CD4-positive, alpha-beta T cell (primary cell): ENCODE data around the gene BEND7. TPM values are rescaled to one million over a fixed set of nuclear protein-coding genes. Genes with fewer than 3 reads are reported as not detected.

Experiments
- ATAC-seq: fragments of 200-7000 bp; cut with Tn5 transposase; one replicate; pipeline ENCODE4 v1.10.0; 2022; ENCODE audit warnings: mild to moderate bottlenecking; ENCODE audit not compliant: poor library complexity
- CTCF ChIA-PET: fragments of 350-600 bp; sonication (Branson Sonifier 250); formaldehyde crosslinking; loops from one replicate; lab custom pipeline; 2021; ENCODE audit warnings: antibody characterized with exemption, inconsistent platforms; lab: Charles Lee
- POLR2A ChIA-PET: fragments of 350-600 bp; sonication (Branson Sonifier 250); formaldehyde crosslinking; loops from one replicate; lab custom pipeline; 2021; ENCODE audit warnings: antibody characterized with exemption, inconsistent platforms; lab: Charles Lee
- DNase-seq, 14 experiments: peaks; one replicate each; pipeline ENCODE4 v3.0.0-alpha.2; 2013 to 2020; ENCODE audit warnings: mixed read lengths in 2 of 14
- H3K27ac ChIP-seq, 2 donors: one replicate each; pipeline versions ENCODE4 v1.5.1 to v1.7.0; 2013; ENCODE audit warnings: low read length in 2 of 2, low read depth in 1 of 2, mild to moderate bottlenecking in 1 of 2
- H3K27me3 ChIP-seq, 2 experiments: 1 replicate in 1 of 2; 2 replicates in 1 of 2; pipeline versions ENCODE4 v1.6.1 to v1.7.0; 2013; ENCODE audit warnings: low read length in 2 of 2, control low read depth in 1 of 2, mild to moderate bottlenecking in 1 of 2, moderate library complexity in 1 of 2; ENCODE audit not compliant: insufficient read depth in 2 of 2, control insufficient read depth in 1 of 2
- H3K36me3 ChIP-seq: one replicate; pipeline ENCODE4 v1.6.1; 2013; ENCODE audit warnings: low read length, control low read depth; ENCODE audit not compliant: insufficient read depth
- H3K4me1 ChIP-seq: one replicate; pipeline ENCODE4 v1.6.1; 2013; ENCODE audit warnings: low read length, control low read depth; ENCODE audit not compliant: insufficient read depth
- H3K4me3 ChIP-seq: one replicate; pipeline ENCODE4 v1.5.1; 2013; ENCODE audit warnings: mild to moderate bottlenecking, low read length, moderate library complexity
- H3K9me3 ChIP-seq, 2 experiments: 1 replicate in 1 of 2; 2 replicates in 1 of 2; pipeline versions ENCODE4 v1.6.1 to v1.7.0; 2013; ENCODE audit warnings: low read length in 2 of 2, mild to moderate bottlenecking in 2 of 2, control low read depth in 1 of 2, moderate library complexity in 1 of 2; ENCODE audit not compliant: control insufficient read depth in 1 of 2, insufficient read depth in 1 of 2
- H3K27ac Mint-ChIP-seq: one replicate; pipeline ENCODE4 v1.8.0; 2020; ENCODE audit warnings: mixed read lengths
- H3K27me3 Mint-ChIP-seq: one replicate; pipeline ENCODE4 v1.8.0; 2021; ENCODE audit warnings: mixed read lengths
- H3K36me3 Mint-ChIP-seq: one replicate; pipeline ENCODE4 v1.8.0; 2021; ENCODE audit warnings: low read depth, mixed read lengths
- H3K4me1 Mint-ChIP-seq: one replicate; pipeline ENCODE4 v1.8.0; 2021; ENCODE audit warnings: low read depth, mixed read lengths
- H3K4me3 Mint-ChIP-seq: one replicate; pipeline ENCODE4 v1.8.0; 2020; ENCODE audit warnings: mild to moderate bottlenecking, mixed read lengths
- H3K9me3 Mint-ChIP-seq: one replicate; pipeline ENCODE4 v1.8.0; 2020; ENCODE audit warnings: mixed read lengths
- CTCF ChIP-seq: fragments of 200-600 bp; IDR thresholded peaks from one replicate; pipeline ENCODE4 v1.8.0; 2022; ENCODE audit warnings: antibody characterized with exemption, mild to moderate bottlenecking
- intact Hi-C, 2 experiments: fragments of 100-400 bp; cut with DNase I in 1 of 2; cut with micrococcal nuclease in 1 of 2; formaldehyde crosslinking; loops; one replicate each; pipeline versions ENCODE4 v1.15.1 to v1.9.0; 2023 to 2025; cut with DNase I, micrococcal nuclease
- total RNA-seq, 174 experiments: library from RNA in 2 of 174; stranded (reverse) in 2 of 174; gene quantifications; one replicate each; pipeline ENCODE4 v1.2.3 and lab custom pipeline; 2021 to 2026

The BEND7 gene
- total RNA-seq, 2 experiments from 2014 or later = not detected

DNA sequence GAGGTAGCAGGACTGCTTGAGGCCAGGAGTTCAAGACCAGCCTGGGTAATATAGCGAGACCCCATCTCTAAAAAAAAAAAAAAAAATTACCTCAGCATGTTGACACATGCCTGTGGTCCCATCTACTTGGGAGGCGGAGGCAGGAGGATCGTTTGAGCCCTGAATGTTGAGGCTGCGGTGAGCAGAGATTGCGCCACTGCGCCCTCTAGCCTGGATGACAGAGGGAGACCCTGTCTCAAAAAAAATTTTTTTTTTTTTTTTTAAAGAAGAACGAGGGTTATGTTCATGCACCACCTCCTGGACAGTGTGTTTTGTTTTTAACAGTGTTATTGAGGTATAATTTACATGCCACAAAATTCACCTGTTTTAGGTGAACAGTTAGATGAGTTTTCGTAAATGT lies 129.6 kb downstream of the BEND7 start:
- DNase-seq = no peak
- CTCF ChIA-PET = no interaction called here
- TF ChIP-seq CTCF = no peak

GRCh38 chr10:13397052-13397451 lies 131.8 kb downstream of the BEND7 start:
- H3K36me3 ChIP-seq = no peaks in the 10 kb centered on the region
- H3K27me3 ChIP-seq = peaks cover 0 to 5% of the 10 kb centered on the region in 2 experiments
- H3K4me1 Mint-ChIP-seq = no peaks in the 10 kb centered on the region
- no peak overlapping the region for H3K27ac ChIP-seq
- H3K4me3 Mint-ChIP-seq = no peak overlapping the region
- no peaks in the 10 kb centered on the region for H3K36me3 Mint-ChIP-seq
- ATAC-seq (no peak), DNase-seq (no peak)
- ChIA-PET POLR2A (no interaction called here), CTCF (interaction anchor here (1.2 kb wide), 1 partner anchor 10 kb away, joined by 3 read pairs; no protein-coding TSS in a partner anchor)
- H3K27ac Mint-ChIP-seq = no peak overlapping the region
- intact Hi-C loops = no loop called here
- H3K4me1 ChIP-seq = no peaks in the 10 kb centered on the region
- no peak overlapping the region for H3K4me3 ChIP-seq
- peaks cover 31% of the 10 kb centered on the region for H3K27me3 Mint-ChIP-seq
- H3K9me3 Mint-ChIP-seq = peaks cover 2% of the 10 kb centered on the region
- H3K9me3 ChIP-seq = no peaks in the 10 kb centered on the region
- TF ChIP-seq CTCF = no peak

More for the DNA sequence above, 129.6 kb downstream of the BEND7 start:
- Mint-ChIP-seq H3K36me3 (no peaks in the 10 kb centered on the region), H3K4me3 (no peak overlapping the region), H3K27me3 (peaks cover 24% of the 10 kb centered on the region), H3K27ac (no peak overlapping the region), H3K9me3 (peaks cover 2% of the 10 kb centered on the region), H3K4me1 (no peaks in the 10 kb centered on the region)
- intact Hi-C loops = no loop called here
- H3K36me3 ChIP-seq = no peaks in the 10 kb centered on the region
- no peak overlapping the region for H3K27ac ChIP-seq
- H3K9me3 ChIP-seq = no peaks in the 10 kb centered on the region
- no peak overlapping the region for H3K4me3 ChIP-seq
- H3K4me1 ChIP-seq = no peaks in the 10 kb centered on the region
- POLR2A ChIA-PET = no interaction called here
- H3K27me3 ChIP-seq = no peaks in the 10 kb centered on the region
- ATAC-seq = no peak

GRCh38 chr10:13396369-13396768 lies 132.4 kb downstream of the BEND7 start:
- POLR2A ChIA-PET = no interaction called here

More at GRCh38 chr10:13396369-13396768, 132.4 kb downstream of the BEND7 start:
- Mint-ChIP-seq H3K27me3 (peaks cover 35% of the 10 kb centered on the region), H3K36me3 (no peaks in the 10 kb centered on the region), H3K4me3 (no peak overlapping the region), H3K4me1 (no peaks in the 10 kb centered on the region), H3K27ac (no peak overlapping the region), H3K9me3 (peaks cover 2% of the 10 kb centered on the region)
- Histone ChIP-seq H3K27me3 (peaks cover 0 to 5% of the 10 kb centered on the region in 2 experiments), H3K9me3 (no peaks in the 10 kb centered on the region), H3K4me1 (no peaks in the 10 kb centered on the region), H3K36me3 (no peaks in the 10 kb centered on the region), H3K4me3 (no peak overlapping the region), H3K27ac (no peak overlapping the region)
- intact Hi-C loops = no loop called here
- no peak for DNase-seq
- ATAC-seq = no peak
- TF ChIP-seq CTCF = no peak
- CTCF ChIA-PET = interaction anchor here (1.2 kb wide), 1 partner anchor 9 kb away, joined by 3 read pairs; no protein-coding TSS in a partner anchor
